Stimulated activated CD4-positive, alpha-beta T cell treated with anti-CD3 and anti-CD28 coated beads, Interleukin-12 subunit alpha, Interleukin-12 subunit beta, amount 100 ng/mL, for 48 hours (primary cell): ENCODE measurements around the gene EPHA3.

Experiments
- DNase-seq, 3 donors: peaks; one replicate each; pipeline ENCODE4 v3.0.0-alpha.2; 2020; ENCODE audit warnings: low read depth in 2 of 3, low spot score in 1 of 3

Gene EPHA3

DNA sequence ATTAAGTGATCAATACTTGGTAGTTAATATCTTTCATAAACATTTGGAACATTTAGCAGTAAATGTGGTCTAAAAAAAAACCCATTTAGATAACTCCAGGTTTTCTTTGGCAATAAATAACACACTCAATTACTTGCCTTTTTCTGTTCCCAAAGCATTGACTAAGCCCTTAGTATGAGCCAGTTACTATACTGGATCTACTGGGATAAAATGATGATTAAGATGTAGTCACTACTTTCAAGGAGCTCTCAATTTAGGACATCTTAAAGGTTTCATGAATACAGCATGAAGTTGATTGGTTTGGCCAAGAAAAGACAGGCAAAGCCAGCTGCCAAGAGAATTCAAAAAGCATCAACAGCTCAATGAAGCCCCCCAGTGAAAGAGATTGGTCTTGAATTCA, 250.9 kb downstream of the EPHA3 start:
- no peak for DNase-seq

DNA sequence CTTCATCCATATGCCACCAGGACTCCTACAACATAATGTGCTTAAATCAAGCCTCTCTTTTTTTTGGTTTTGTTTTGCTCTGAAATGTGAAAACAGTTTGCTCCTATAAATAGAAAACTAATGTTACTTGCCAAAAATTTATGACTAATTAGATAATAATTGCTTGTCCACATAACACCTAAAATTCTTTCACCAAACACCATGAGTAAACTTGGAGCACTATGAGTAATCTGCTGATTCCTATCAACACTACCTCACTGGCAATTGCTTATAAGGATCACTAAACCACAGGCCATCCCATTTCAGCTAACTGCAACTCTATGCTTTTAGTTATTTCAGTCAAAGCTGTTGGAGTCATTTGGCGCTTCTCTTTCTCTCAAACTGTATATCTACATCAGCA, 252.7 kb downstream of the EPHA3 start:
- no peak for DNase-seq

DNA sequence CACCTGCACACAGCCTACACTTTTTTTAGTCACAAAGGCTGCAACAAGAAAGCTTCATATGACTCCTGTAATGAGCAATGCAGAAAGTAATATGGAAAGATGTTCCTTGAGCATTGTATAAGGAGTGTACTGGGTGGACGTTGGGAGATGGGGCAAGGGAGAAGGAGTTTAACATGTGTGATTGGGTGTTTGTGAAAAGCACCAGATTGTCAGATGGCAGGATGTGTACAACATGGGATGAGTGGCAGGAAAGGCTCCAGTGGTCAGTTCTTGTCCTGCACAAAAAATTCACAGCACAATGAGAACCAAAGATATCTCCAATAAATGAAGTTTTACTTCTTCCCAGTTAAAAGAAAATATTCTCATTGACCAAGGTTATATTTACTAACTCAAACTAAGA, 255.1 kb downstream of the EPHA3 start:
- no peak for DNase-seq

DNA sequence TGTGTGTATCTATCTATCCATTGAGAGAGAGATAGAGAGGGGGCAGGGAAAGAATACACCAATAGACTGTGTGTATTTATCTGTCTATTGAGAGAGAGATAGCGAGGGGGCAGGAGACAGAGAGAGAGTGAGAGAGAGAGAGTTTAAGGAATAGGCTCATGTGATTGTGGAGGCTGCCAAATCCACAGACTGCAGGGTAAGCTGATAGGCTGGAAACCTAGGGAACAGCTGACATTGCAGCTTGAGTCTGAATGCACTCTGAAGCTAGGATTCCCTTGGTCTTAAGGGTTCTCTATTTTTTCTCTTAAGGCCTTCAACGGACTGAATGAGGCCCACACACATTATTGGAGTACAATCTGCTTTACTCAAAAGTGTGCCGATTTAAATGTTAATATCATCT, 255.8 kb downstream of the EPHA3 start:
- DNase-seq, result no peak

DNA sequence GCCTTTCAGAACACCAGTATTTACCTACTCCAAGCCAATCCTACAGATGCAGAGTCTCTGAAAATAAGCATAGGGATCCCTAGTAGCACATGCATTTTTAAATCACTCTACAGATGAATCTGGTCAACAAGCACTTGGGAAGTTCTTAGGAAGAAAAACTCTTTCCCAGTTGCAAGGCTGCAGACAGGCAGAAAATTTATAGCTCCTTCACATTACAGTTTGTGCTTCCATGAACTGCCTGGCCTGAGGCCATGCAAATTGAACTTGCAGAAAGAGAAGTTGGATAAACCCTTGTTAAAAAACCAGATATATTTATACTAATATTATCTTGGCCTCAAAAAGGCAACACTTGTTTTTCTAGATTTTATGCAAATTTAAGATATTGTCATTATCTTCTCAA, 256.9 kb downstream of the EPHA3 start:
- DNase-seq, result no peak

DNA sequence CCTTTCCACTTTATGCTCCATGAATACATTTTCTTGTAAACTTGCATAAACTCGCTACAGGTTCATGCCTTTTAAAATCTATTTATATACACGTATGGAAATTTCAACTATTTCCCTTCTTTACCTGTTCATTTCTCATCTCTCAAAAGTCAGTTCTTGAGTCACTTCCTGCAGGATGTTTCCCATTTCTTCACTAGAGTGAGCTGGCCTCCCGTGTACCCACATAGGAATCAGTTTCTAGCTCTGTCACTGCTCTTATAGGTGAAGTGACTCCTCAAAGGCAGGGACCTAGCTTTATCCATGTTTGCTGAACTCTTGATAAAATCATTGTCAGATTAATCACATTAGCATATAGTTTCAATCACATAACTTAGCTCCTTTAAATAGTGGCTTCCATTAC, 259.7 kb downstream of the EPHA3 start:
- no peak for DNase-seq

DNA sequence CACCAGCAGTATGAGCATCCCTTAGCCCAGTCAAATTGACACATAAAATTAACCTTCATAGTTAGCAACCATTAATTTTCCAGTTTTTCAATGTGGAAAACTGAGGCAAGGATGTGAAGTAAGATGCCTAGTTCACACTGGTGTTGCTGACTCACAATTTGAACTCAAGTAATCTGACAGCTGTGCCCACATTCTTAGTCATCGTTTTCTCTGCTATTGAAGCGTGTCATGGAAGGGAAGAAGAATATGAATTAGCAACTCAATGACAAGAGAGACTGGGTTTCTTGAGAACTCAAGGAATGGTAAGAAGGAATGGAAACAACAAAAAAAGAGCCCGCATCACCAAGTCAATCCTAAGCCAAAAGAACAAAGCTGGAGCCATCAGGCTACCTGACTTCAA, 261.4 kb downstream of the EPHA3 start:
- DNase-seq, result no peak

DNA sequence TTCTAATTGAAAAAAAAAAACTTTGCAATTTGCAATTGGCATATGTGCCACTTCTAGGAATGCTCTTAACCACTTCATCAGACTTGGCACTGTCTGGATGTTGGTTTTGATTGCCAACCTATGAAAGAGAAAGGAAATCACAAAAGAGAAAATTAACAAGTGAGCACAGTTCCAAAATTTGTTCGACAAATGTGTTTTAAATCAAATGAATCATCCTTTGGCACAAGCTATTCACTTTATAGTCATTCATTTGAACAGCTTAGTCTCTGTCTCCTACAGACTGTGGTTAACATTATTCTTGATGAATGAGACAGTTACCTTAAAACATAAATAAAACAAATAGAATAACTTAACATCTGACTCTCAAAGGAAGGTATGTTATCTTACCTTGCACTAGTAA, 265.0 kb downstream of the EPHA3 start:
- no peak for DNase-seq

DNA sequence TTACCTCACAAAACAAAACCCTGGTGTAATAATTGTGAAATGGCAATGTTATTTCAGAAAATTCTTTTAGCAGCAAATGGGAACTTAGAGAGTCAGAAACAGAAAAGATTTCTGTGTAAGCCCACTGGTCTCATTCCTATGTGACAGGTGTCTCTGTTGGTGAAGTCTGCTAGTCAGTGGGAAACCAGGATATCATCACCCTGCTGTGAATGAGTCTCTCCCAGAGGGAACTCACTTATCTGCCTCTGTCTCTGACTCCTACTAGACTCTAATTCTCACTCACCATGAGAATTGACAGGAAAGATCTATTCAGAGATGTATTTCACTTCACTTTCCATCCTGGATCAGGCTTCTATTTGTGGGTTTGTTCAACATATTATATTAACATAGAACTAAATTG, 266.0 kb downstream of the EPHA3 start:
- no peak for DNase-seq

DNA sequence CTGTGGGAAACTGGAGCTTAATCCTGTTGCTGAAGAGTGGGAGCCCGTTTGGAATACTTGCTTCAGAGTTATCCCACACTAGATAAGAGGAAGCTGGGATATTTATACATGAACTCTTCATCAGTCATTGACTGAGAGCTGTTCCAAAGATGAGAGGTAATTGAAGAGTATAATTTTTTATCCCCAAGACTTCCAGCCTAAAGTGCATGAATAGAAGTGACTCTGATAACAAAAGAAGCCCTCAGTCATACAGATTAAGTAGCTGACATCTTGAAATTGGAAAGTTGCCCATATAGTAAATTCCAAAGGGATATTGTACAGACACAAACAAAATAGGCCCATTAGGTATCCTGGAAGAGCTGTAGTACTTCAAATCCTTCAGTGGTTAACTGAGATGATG, 268.0 kb downstream of the EPHA3 start:
- no peak for DNase-seq

DNA sequence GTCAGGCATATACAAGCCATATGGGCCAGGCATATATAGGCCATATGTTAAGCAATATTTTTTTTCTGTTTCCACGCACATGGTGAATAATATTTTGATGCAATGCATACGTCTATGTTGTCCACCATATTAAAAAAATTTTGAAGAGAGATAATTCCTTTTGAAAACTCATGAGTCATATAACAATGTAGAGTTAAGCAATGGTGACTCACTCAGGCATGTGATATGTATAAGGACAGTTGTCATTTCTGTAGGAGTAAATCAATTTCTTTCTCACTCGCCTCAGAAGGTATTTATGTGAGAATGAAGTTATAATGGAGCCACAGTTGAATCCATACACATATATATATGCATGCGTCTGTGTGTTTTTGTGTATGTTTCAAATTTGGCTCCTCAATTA, 272.6 kb downstream of the EPHA3 start:
- DNase-seq, result no peak

DNA sequence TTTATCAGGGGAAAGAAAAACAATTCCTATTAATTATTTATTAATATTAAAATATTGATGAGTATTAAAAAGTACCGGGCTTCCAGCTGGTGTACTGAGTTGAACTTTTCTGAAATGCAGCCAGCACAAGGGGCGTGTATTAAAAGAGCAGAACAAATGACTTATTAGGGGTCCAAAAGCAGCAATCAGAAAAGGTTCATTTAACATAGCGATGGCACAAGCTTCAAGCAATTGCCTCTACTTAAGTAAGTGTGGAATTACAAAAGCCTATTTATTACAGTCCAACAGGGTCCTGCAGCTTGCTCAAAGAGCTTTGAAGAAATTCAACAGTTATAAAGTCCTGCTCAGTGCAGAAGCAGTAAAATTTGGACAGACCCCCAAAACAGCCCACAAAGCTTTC, 285.6 kb downstream of the EPHA3 start:
- no peak for DNase-seq

DNA sequence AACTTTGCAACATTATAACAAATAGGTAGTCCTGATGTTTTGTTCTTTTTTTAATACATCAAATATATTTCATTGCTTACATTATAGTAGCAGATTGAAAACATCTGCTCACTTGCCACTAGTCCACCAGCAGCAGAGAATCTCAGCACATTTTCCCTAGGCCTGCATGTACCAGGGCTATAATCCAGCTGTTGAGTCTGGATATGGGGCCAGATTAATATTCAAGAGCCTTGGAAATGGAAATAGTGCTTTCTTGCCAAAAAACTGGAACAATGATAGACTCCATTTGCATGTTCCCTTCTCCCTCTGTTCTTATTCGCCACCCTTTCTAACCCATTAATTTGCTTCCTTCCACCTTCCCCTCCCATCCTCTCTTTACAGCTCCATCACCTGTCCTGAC, 288.0 kb downstream of the EPHA3 start:
- DNase-seq, result no peak

DNA sequence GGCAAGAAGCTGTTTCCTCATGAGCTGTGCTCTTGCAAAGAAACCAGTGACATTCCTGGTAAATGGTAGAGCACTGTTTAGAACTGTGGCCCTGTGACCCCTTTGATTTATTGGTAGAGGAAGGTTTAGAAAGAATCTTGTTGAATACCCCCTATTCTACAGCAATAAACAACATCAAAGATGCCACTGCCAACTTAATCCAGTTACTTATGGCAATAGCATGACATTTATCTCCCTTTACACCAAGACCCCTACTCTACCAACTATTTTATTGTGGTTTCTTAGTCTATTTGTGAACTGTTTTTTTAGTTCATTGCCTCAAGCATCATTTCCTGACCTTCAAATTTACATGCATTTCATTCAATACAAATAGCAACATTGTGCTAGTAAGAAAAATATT, 288.6 kb downstream of the EPHA3 start:
- no peak for DNase-seq

DNA sequence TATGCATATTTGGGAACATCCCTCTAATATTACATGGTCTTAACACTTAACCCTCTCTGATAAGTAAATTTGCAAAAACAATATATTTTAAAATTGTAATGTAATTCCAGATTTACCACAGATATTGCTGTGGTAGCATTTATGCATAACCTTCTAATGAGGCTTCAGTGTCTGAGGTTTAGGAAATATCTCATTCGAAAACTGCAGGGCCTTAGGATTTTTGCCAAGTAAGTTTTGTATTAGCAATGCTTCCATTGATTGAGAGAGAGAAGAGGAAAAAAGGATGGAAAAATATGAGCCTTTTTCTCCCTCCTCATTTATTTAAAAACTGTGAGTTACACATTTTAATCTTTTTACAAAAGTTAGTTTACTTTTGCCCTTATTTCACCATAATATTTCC, 294.6 kb downstream of the EPHA3 start:
- DNase-seq, result no peak

DNA sequence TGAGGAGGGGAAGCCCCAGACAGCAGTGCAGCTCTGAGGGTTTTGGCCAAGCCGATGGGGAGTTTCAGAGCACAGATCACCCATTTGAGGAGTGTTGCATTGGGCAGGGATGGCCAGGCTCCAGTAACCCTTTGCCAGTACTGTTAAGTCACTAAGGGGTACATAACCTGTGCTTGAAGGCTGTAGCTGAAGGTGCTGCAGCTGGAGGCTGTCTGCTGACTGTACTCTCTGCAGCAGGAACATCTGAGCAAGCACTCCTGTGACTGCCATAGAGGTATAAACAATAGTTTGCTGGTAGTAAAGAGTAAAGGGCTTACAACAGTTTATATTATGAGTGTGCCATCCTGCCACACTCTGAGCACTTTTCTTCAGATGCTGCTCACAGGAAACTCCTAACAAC, 297.8 kb downstream of the EPHA3 start:
- no peak for DNase-seq

DNA sequence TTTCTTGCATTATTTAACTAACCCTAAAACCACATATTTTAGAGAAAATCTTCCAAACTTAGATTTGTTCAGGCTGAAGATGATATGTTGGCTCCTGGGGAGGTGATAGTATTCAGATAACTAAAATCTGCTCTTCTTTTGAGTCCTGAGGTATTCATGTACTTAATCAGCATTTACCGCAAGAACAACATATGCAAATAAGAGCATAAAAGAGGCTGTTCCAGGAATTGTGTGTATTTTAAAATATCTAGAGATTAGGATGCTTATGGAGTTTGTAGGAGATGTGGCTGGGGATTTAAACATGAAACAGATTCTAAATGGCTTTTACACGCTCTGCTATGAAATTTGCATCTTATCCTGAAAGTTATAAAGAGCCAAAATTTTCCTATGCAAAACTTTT, 298.2 kb downstream of the EPHA3 start:
- no peak for DNase-seq

DNA sequence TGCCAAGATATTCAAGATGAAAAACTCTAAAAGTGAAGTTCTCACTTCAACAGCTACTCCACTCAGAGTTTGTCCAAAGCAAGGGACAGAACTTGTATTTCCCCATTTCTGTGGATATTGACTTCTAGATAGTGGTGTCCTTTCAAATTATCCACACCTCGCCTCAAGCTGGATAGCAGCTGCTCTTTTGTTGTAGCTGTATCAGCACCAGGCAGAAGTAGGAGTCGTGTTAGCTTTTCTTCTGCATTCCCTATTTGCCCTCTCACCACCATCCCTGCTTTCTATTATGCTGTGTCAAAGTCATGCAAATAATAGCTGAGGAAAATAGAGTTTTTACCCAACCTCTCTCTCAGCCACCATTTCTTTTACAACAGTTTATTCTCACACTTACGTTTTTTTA, 303.8 kb downstream of the EPHA3 start:
- DNase-seq, result no peak

DNA sequence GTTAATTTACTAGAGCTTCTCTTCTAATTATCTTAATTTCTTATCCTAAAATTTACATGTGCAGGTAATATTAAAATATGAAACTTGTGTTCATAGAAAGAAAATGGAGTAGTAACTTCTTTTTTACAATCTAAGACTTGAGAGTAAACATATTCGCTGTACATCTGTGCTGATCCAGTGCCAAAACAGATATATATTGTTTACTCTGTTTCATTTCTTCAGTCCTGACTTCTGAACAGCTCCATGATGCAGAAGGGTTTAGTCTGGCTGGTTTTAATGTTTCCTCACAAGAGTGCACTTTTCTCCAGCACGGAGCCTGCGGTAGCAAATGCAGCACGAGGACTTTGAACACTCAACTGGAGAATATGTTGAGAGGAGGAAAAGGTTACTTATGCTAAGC, 306.8 kb downstream of the EPHA3 start:
- DNase-seq, result no peak

DNA sequence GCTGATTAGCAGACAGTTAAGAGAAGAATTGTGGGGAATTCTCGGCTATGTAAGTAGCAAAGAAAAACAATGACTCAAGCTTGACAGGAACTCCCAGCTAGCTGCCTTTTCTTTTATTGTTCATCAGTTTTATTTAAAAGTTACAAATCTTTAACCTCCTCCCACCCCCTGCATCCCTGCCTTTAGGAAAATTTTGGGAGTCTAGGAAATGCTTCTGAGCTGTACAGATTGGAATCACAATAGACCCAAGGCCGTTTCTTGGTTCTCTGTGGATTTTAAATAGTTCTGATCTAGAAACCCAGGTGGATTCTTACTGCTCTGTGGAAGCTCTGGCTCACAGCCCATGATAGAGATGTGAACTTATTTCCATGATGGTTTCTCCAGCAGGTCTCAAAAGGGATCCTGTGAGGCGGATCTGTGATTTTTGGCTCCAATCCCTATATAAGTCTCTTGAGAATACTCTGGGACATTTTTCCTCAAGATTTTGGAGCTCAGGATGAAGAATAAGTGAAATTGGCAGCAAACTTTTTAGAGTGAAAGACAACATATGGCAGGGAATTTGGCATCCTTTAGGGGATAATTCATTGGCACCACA, 312.3 kb downstream of the EPHA3 start:
- no peak for DNase-seq

DNA sequence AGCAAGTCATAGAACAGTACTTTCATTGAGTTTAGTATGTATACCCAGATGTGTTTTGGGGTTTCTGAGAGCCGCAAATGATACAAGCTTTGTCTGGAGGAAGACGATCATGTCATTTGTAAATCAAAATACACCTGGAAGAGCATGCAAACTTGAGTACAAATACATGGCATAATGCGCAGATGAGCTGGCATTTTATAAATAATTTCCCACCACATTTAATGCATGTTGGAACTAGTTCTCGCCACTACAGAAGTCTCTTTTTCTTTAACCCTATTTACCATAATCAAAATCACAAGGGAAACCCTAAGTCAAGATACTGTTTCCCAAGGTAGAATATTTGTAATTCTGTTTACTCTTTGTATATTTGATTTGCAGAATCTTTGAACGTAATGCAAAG, 318.6 kb downstream of the EPHA3 start:
- DNase-seq, result no peak

DNA sequence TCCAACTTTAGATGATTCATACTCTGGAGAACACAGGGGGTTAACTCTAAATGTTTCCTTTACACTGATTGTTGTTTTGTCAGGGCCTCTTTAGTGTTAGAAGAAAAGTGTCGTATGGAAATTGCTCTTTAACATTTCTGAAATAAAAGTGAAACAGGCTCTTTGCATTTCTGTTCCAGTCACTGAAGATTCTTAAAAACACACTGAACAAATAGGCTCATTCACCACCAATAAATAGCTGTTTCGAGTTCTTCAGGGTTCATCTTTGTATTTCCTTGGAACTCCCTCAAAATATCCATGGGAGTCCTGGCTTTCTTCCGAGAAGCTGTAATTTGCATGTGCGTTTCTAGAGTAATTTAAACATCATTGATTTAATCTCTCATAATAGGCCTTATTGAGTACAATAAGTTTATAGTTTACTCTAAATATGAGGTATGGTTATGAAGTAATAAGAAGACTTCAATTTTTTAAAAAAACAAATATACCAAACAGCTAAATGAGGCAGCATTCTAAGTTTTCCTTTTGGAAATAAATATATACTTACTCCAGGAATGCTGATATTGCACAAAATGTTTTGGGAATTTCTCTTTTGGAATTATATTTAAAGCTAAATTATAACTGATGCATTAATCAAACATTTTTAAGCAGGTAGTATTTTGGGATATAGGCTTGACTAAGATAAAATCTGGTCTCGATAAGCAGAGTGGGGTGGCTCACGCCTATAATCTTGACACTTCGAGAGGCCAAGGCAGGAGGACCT, 327.4 kb downstream of the EPHA3 start:
- DNase-seq, result no peak

DNA sequence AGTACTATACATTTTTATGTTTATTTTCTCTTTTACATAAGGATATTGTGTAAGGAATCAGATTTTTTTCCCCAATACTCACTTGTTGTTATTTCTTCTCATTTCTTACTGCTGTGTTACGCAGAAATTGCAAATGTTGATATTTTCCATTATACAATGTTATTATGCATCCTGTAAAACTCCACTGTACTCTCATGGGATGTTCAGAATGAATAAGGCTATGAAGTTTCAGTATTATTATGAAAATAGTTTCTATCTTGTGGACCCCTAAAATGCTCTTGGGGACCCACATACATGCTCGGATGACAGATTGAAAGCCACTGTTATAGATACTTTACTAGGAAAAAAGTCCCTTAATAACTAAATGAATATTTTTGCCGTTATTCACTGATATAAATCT, 329.4 kb downstream of the EPHA3 start:
- DNase-seq, result no peak
